Fibroblast of mammary gland (primary cell): ENCODE data around the gene DUSP22.

ENCODE experiments used
- DNase-seq: peaks from one replicate; pipeline ENCODE4 v3.0.0-alpha.2; 2010; ENCODE audit warnings: low read depth
- H3K4me3 ChIP-seq: 2 replicates; pipeline ENCODE4 v1.5.1; 2011; ENCODE audit warnings: low read depth, mild to moderate bottlenecking, low read length, moderate library complexity; ENCODE audit not compliant: control insufficient read depth
- CTCF ChIP-seq: conservative IDR thresholded peaks from 2 replicates; pipeline ENCODE4 v1.5.1; 2011; ENCODE audit warnings: low read depth, low read length, inconsistent platforms; ENCODE audit not compliant: control insufficient read depth, insufficient read depth

The DUSP22 gene

DNA sequence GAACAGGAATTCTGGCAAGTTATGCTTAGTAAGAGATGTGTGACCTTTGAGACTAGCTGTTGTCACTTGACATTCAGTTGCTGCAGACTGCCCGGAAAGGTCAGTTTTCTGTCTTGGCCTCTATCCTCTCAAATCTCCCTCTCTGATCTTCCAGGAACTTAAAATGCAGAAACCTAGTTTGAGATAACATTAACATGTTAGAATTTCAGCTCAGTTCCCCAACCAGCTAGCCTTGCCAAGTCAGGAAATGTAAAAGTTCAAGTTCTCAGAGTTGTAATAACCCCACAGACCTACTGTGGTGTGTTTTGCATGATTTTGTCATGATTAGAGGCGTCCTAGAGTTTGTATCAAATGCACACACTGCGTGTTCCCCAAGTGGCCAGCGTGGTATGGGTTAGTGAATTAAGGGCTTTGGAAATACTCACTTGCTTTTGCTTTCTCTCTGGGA, 46.6 kb downstream of the DUSP22 start:
- no peak for DNase-seq
- no peak overlapping the region for H3K4me3 ChIP-seq
- TF ChIP-seq CTCF = no peak

- H3K4me3 ChIP-seq = no peak overlapping the region
- DNase-seq = no peak
- TF ChIP-seq CTCF = no peak
These were observed 47.2 kb downstream of the DUSP22 start for GRCh38 chr6:339480-339879.

GRCh38 chr6:340186-340955, 48.1 kb downstream of the DUSP22 start:
- H3K4me3 ChIP-seq = no peak overlapping the region
- no peak for DNase-seq
- no peak for TF ChIP-seq CTCF

DNA sequence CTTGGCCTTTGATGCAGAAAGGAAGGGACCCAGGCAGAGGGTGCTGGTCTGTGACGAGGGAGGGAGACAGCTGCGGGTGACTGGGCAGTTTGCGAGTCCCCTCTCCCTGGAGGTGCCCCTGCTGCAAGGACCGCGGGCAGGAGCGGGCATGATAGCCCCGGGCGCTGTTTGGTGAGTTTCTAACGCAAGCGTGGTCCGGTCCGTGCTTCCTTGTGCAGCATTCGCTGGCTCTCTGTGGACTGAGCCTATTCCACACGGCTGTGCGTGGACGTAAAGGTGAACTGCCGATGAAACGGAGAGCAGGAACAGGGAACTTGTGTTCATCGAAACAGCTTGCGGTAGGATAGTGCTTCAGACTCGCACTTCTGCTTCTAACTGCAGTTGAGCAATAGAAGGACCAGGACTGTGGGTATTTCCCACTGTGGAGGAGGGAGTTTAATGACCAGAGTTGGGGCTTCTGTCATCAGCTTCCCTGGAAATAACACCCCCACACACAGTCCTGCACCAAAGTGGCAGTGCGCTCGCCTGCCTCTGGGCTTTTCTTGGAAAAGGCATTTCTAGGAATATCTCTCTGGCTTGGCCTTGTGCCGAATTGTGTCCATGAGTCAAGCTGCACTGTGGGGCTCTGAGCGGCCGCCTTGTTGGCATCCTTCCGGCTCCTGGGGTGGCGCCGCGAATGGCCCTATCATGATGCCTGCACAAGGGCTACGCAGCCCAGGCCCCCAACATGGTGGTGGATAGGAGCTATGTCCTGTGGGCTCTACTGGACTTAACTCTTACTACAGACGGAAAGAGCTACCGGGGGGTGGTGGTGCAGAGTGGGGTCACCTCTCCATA, 48.9 kb downstream of the DUSP22 start:
- no peak for TF ChIP-seq CTCF
- H3K4me3 ChIP-seq = no peak overlapping the region
- peak; percentile 60 for DNase-seq

GRCh38 chr6:341914-342831, 49.9 kb downstream of the DUSP22 start:
- H3K4me3 ChIP-seq = no peak overlapping the region
- no peak for TF ChIP-seq CTCF
- no peak for DNase-seq

GRCh38 chr6:342832-343179, 50.5 kb downstream of the DUSP22 start:
- TF ChIP-seq CTCF = no peak
- no peak for DNase-seq
- no peak overlapping the region for H3K4me3 ChIP-seq
